Prostate gland (tissue), 2 donors: ENCODE results near the gene DOCK4. TPM values are rescaled to one million over a fixed set of nuclear protein-coding genes. Genes with fewer than 3 reads are reported as not detected.

ENCODE experiments used
- DNase-seq: peaks from one replicate; pipeline ENCODE4 v3.0.0-alpha.2; 2019; ENCODE audit warnings: low spot score
- H3K27ac ChIP-seq, 2 donors: fragments of 200-600 bp; sonication (generic); 2 replicates each; pipeline ENCODE4 v1.5.1; 2017 to 2019
- H3K27me3 ChIP-seq: fragments of 200-600 bp; sonication (generic); replicated peaks from 2 replicates; pipeline ENCODE4 v1.5.1; 2019; ENCODE audit not compliant: insufficient read depth
- H3K36me3 ChIP-seq, 2 donors: fragments of 200-600 bp; sonication (generic); 1 replicate in 1 of 2; 2 replicates in 1 of 2; pipeline versions ENCODE4 v1.5.1 to v1.8.1; 2017 to 2019
- H3K4me1 ChIP-seq: fragments of 200-600 bp; sonication (generic); replicated peaks from 2 replicates; pipeline ENCODE4 v1.5.1; 2019
- H3K4me3 ChIP-seq, 2 donors: fragments of 200-600 bp; sonication (generic); 2 replicates each; pipeline ENCODE4 v1.5.1; 2017 to 2019
- H3K9me3 ChIP-seq: fragments of 200-600 bp; sonication (generic); 2 replicates; pipeline ENCODE4 v1.5.1; 2017
- CTCF ChIP-seq, 4 experiments: fragments of 200-600 bp in 2 of 4; fragments of 450-650 bp in 2 of 4; sonication (generic) in 2 of 4; IDR thresholded peaks; 1 replicate in 3 of 4; 2 replicates in 1 of 4; pipeline ENCODE4 v1.5.1; 2016 to 2019; ENCODE audit warnings: antibody characterized with exemption in 4 of 4, mild to moderate bottlenecking in 2 of 4, moderate library complexity in 2 of 4
- POLR2A ChIP-seq: fragments of 450-650 bp; IDR thresholded peaks from one replicate; pipeline ENCODE4 v1.6.1; 2016; ENCODE audit warnings: antibody characterized with exemption, mild to moderate bottlenecking
- POLR2AphosphoS5 ChIP-seq: sonication (generic); formaldehyde crosslinking; IDR thresholded peaks from one replicate; pipeline ENCODE4 v1.6.1; 2017; ENCODE audit warnings: antibody characterized with exemption
- WGBS: methylation state at CpG from one replicate; pipeline ENCODE4 v1.1.5; 2018; 5-methylcytosine and 5-hydroxymethylcytosine counted together
- intact Hi-C: fragments of 100-400 bp; cut with DNase I; formaldehyde crosslinking; loops from one replicate; pipeline ENCODE4 v1.14.2; 2022
- total RNA-seq, 2 donors: library from RNA; depleted of rRNA; stranded (reverse); fragments of >200 nt; gene quantifications; one replicate each; pipeline ENCODE4 v1.1.0, GENCODE V29; 2016

The DOCK4 gene
- total RNA-seq, 2 donors from 2014 or later: 21.8 to 37.4 TPM

- DNase-seq: no peak
- 67% methylated on average over 1 of the region's 1 CpG for WGBS
- intact Hi-C loops: no loop called here
- Histone ChIP-seq H3K4me1 (no peaks in the 10 kb centered on the region), H3K36me3 (no peaks in the 10 kb centered on the region), H3K27ac (no peak overlapping the region), H3K9me3 (no peaks in the 10 kb centered on the region), H3K27me3 (no peaks in the 10 kb centered on the region), H3K4me3 (no peak overlapping the region)
- TF ChIP-seq CTCF (IDR thresholded peaks at IDR 0.05) (no peak), POLR2AphosphoS5 (no peak), POLR2A (no peak)
Observed at GRCh38 chr7:111789048-111789320, 417.2 kb downstream of the DOCK4 start.

- Histone ChIP-seq H3K9me3 (no peaks in the 10 kb centered on the region), H3K36me3 (no peaks in the 10 kb centered on the region), H3K4me3 (no peak overlapping the region), H3K27me3 (no peaks in the 10 kb centered on the region), H3K27ac (no peak overlapping the region), H3K4me1 (no peaks in the 10 kb centered on the region)
- intact Hi-C loops: no loop called here
- TF ChIP-seq POLR2A (no peak), CTCF (IDR thresholded peaks at IDR 0.05) (no peak), POLR2AphosphoS5 (no peak)
- WGBS: 31% methylated on average over 9 of the region's 9 CpGs
- no peak for DNase-seq
Observed at GRCh38 chr7:111788286-111789047, 417.7 kb downstream of the DOCK4 start.

DNA sequence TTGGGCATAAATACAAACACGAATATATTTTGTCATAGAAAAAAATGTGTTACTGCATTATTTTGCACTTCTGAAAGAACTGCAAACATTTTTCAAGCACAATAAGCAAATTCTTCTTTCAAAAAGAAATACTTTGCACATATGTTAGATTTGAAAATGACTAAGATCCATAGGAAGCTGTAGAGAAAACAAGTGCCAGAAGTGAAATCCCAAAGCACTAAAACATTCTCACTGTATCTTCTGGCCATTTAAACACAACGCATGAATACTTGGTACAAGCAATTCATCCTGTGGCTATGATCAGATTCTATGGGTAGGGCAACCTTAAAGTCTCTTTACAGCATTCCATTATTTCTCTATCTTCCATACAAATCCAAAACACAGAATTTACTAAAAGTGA is 418.5 kb downstream of the DOCK4 start:
- Histone ChIP-seq H3K9me3 (no peaks in the 10 kb centered on the region), H3K4me3 (no peak overlapping the region), H3K27me3 (no peaks in the 10 kb centered on the region), H3K27ac (no peak overlapping the region), H3K4me1 (no peaks in the 10 kb centered on the region), H3K36me3 (no peaks in the 10 kb centered on the region)
- TF ChIP-seq POLR2AphosphoS5: no peak
- no peak for TF ChIP-seq CTCF (IDR thresholded peaks at IDR 0.05)
- no peak for TF ChIP-seq POLR2A
- 75% methylated on average over 2 of the region's 2 CpGs for WGBS
- intact Hi-C loops: no loop called here
- no peak for DNase-seq

GRCh38 chr7:111787099-111787498 is 419.1 kb downstream of the DOCK4 start:
- Histone ChIP-seq H3K27ac (no peak overlapping the region), H3K4me3 (no peak overlapping the region), H3K9me3 (no peaks in the 10 kb centered on the region), H3K4me1 (no peaks in the 10 kb centered on the region), H3K27me3 (no peaks in the 10 kb centered on the region), H3K36me3 (no peaks in the 10 kb centered on the region)
- intact Hi-C loops: no loop called here
- TF ChIP-seq POLR2A: no peak
- TF ChIP-seq POLR2AphosphoS5: no peak
- TF ChIP-seq CTCF (IDR thresholded peaks at IDR 0.05): no peak
- no peak for DNase-seq

DNA sequence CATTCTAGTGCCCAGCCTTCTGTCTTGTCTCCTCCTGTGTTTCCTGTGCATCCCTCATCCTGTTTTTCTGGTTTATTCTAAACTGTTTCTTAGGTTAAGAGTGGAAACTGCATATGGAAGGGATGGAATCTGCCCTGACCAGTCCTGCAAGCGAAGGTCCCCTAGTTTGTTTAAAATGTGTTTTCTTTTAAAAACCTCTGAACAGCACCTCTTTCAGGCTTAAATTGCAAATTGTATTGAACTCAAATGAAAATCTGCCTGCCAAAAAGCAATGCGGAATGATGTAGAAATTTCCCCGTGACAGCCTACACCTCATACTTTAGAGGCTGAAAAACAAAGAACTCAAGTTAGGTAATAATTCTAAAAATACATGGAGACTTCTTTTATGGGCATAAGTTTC is 421.1 kb downstream of the DOCK4 start:
- intact Hi-C loops: no loop called here
- no peaks in the 10 kb centered on the region for H3K9me3 ChIP-seq
- TF ChIP-seq POLR2AphosphoS5: no peak
- TF ChIP-seq POLR2A: no peak
- no peak for TF ChIP-seq CTCF (IDR thresholded peaks at IDR 0.05)
- H3K4me1 ChIP-seq: no peaks in the 10 kb centered on the region
- no peaks in the 10 kb centered on the region for H3K36me3 ChIP-seq
- no peak overlapping the region for H3K4me3 ChIP-seq
- H3K27ac ChIP-seq: peak overlapping the region in 1 of 2 donors; percentile 16
- H3K27me3 ChIP-seq: no peaks in the 10 kb centered on the region
- no peak for DNase-seq
- WGBS: 57% methylated on average over 3 of the region's 3 CpGs
